GM18861 (cell line): ENCODE results near the gene BRS3.

ENCODE experiments used
- ATAC-seq: cut with Tn5 transposase; IDR thresholded peaks from one replicate; pipeline ENCODE4 v1.9.1; 2021; ENCODE audit not compliant: unreplicated experiment

BRS3 gene

GRCh38 chrX:136493011-136493410 is 5.3 kb downstream of the BRS3 start:
- no peak for ATAC-seq

GRCh38 chrX:136495043-136495442 is 7.3 kb downstream of the BRS3 start:
- no peak for ATAC-seq

- ATAC-seq = no peak
These were observed 8.5 kb downstream of the BRS3 start for GRCh38 chrX:136496186-136496763.

DNA sequence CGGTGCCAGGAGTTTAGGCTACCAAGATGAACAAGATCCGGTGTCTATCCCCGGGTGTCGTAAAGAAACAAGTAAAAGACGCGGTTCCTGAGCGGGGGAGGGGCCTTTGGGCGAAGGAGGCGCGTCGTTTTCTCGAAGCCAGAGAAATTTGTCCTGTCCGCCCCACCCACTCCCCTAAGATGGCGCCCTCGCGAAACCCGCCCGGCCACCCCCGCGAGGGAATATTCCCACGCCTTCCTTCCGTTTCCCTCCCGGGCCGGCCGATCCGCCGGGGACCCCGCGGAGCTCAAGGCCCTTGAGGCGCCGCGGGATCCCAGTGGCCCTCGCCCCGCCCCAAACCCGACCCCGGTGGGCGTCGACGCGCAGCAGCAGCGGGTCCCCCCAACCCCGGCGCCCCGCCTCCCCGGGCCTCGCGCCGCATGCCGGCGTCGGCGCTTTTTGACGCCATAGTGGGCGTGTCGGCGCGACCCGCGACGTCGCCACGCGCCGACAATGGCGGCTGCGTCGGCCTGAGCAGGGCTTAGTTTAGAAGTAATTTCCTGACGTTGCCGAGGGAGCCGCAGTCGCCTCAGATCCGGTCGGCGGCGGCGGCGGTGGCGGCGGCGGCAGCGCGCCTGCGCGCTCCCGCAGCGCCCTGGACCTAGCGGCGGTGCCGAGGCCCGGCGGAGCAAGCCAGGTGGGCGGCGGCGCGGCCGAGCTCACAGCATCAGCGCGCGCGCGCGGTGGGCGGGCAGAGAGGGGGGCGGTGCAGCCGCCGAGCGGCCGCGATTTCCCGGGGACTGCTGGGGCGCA is 9.2 kb downstream of the BRS3 start:
- ATAC-seq = peak; percentile 71

DNA sequence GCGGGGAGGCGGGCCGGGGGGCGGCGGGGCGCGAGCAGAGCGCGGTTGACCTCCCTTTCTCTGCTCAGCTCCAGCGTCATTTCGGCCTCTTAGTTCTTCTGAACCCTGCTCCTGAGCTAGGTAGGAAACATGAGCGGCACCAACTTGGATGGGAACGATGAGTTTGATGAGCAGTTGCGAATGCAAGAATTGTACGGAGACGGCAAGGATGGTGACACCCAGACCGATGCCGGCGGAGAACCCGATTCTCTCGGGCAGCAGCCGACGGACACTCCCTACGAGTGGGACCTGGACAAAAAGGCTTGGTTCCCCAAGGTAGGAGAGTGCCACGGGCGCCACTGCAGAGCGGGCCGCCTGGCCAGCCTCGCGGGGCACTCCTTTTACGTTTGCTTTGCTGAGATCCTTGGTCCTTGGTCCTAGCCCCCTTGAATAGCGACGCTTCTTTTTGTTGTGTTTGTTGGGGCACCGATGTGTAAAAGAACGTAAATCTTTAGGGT is 9.9 kb downstream of the BRS3 start, which contains the start of gene HTATSF1:
HTATSF1 (plus strand) TSS at position 37 of the 497 bp plus-strand sequence; CDS start at position 130, 93 bp downstream.
- peak; percentile 9 for ATAC-seq

DNA sequence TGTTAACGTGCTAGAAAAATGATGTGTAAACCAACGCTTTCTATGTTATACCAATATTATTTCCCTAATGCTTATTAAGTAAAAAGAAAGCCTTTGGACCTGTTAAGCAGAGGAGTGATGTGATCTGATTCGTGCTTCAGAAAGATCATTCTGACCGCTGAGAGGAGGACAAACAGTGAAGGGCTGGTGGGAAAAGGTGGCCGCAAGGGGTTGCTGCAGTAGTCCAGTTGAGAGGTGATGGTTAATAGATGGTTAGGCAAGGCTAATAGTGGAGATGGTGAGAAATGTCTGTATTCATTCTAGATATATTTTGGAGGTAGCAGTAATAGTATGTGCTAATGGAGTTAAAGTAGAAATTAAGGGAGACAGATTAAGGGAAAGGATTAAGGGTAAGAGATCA is 31.3 kb downstream of the BRS3 start:
- ATAC-seq = no peak

DNA sequence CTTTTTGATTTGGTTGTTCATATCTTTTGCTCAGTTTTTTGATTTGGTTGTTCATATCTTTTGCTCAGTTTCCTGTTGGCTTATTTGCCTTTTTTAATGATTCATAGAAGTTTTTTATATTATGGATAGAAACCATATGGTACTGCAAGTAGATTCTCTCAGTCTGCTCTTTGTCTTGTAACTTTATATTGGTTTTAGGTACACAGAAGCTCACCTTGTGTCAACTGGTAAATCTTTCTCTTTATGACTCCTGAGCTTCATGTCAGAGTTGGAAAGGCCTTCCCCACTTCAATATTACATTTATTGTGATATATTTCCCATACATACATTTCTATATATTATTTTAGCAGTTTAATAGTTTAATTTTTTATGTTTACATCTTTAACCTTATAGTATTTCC is 36.0 kb downstream of the BRS3 start:
- ATAC-seq = no peak

- ATAC-seq = no peak
These were observed 38.2 kb downstream of the BRS3 start for GRCh38 chrX:136525738-136526606.

GRCh38 chrX:136528645-136529315 is 41.0 kb downstream of the BRS3 start:
- ATAC-seq = no peak

GRCh38 chrX:136529795-136530194 is 42.0 kb downstream of the BRS3 start:
- ATAC-seq = no peak

GRCh38 chrX:136531951-136532350 is 44.2 kb downstream of the BRS3 start, which contains the start of gene VGLL1:
VGLL1 (plus strand) TSS chrX:136532215; CDS start chrX:136536021, 3,806 bp downstream.
- ATAC-seq = no peak

GRCh38 chrX:136534131-136534530 is 46.4 kb downstream of the BRS3 start:
- no peak for ATAC-seq

DNA sequence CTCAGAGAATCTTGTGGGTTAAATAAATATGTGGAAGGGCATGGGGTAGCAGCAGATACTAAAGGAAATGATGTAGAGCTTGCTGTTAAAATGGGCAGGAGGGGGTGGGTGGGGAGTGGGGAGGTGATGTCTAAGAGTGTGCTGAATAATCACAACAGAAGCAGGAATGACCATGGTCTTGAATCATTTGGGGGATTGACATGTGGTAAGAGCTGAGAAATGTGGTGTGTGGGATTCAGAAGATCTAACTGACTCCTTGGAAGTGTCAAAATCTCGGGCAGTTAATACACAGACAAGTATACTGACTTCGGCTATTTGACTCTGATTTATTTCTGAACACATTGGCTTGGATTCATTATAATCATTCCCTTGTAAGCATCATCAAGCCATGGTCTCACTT is 51.1 kb downstream of the BRS3 start:
- no peak for ATAC-seq

DNA sequence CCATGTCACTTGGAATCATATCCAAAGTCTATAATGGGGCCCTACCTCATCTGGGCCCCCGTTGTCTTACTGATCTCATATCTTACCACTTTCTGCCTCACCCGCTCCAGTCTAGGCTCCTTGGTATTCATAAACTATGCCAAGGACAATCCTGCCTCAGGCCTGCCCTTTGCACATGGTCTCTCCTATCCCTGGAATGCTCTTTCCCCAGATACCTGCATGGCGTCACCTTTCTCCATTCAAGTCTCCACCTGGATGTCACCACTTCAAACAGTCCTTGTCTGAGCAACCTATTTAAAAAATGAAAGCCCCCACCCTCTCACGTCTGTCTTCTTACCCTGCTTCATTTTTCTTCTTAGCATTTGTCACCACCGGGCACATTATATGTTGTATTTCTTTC is 52.5 kb downstream of the BRS3 start:
- no peak for ATAC-seq

GRCh38 chrX:136541294-136541693 is 53.5 kb downstream of the BRS3 start:
- ATAC-seq = no peak

- ATAC-seq = no peak
These were observed 54.5 kb downstream of the BRS3 start for GRCh38 chrX:136542281-136542680.
